A549 (cell line): ENCODE data around the gene SAP25. TPM values are rescaled to one million over a fixed set of nuclear protein-coding genes. Genes with fewer than 3 reads are reported as not detected.

ENCODE experiments used
- ATAC-seq, 2 experiments: fragments of 200-7000 bp in 1 of 2; fragments of >200 bp in 1 of 2; cut with Nextera tagmentation in 1 of 2; cut with Tn5 transposase in 1 of 2; 3 replicates each; pipeline versions ENCODE4 v1.8.0 to v1.9.1; 2018 to 2020; ENCODE audit warnings: mild to moderate bottlenecking in 1 of 2, moderate library complexity in 1 of 2
- CTCF ChIA-PET: fragments of 300-600 bp; sonication (Branson Sonifier 250); formaldehyde crosslinking; extraction: SDS; loops from one replicate; lab custom pipeline; 2021; ENCODE audit warnings: antibody characterized with exemption, inconsistent platforms; lab: Yijun Ruan, JAX
- POLR2A ChIA-PET: fragments of 350-600 bp; formaldehyde crosslinking; extraction: SDS; loops from one replicate; lab custom pipeline; 2021; ENCODE audit warnings: antibody characterized with exemption, inconsistent platforms; lab: Yijun Ruan, JAX
- DNase-seq, 2 experiments: peaks; one replicate each; pipeline versions ENCODE4 v3.0.0 to v3.0.0-alpha.2; 2011 to 2016; ENCODE audit warnings: low read depth in 1 of 2, low spot score in 1 of 2
- FAIRE-seq: peaks from 2 replicates; lab custom pipeline; 2011; peaks lifted over from hg19 to GRCh38; lab: Jason Lieb, UNC
- H3K27ac ChIP-seq, 2 experiments: fragments of >200 bp; sonication (Bioruptor Twin); formaldehyde crosslinking; 3 replicates each; pipeline ENCODE4 v1.5.1; 2016 to 2017
- H3K4me1 ChIP-seq: fragments of >200 bp; sonication (Bioruptor Twin); formaldehyde crosslinking; 3 replicates; pipeline ENCODE4 v1.6.1; 2016
- H3K4me2 ChIP-seq: fragments of >200 bp; sonication (Bioruptor Twin); formaldehyde crosslinking; 3 replicates; pipeline ENCODE4 v1.6.1; 2016
- H3K4me3 ChIP-seq: fragments of >200 bp; sonication (Bioruptor Twin); formaldehyde crosslinking; 3 replicates; pipeline ENCODE4 v1.5.1; 2016
- H3K9me3 ChIP-seq: fragments of >200 bp; sonication (Bioruptor Twin); formaldehyde crosslinking; 3 replicates; pipeline ENCODE4 v1.6.1; 2016
- CBX2 ChIP-seq: fragments of 200-600 bp; sonication (generic); IDR thresholded peaks from 2 replicates; pipeline ENCODE4 v1.6.1; 2016; ENCODE audit warnings: low read depth, mild to moderate bottlenecking, borderline replicate concordance
- CHD4 ChIP-seq: fragments of 200-600 bp; sonication (generic); IDR thresholded peaks from 2 replicates; pipeline ENCODE4 v1.6.1; 2016; ENCODE audit warnings: antibody characterized with exemption, mild to moderate bottlenecking, borderline replicate concordance
- ESRRA ChIP-seq: fragments of 150-350 bp; IDR thresholded peaks from 2 replicates; pipeline ENCODE4 v1.6.1; 2014; ENCODE audit warnings: mild to moderate bottlenecking, low read length, borderline replicate concordance
- HEYL ChIP-seq: fragments of 250-450 bp; sonication (Bioruptor Pico); IDR thresholded peaks from 2 replicates; pipeline ENCODE4 v1.8.0; 2021; ENCODE audit warnings: mild to moderate bottlenecking, moderate library complexity
- JUN ChIP-seq, 2 experiments: fragments of >200 bp; sonication (Bioruptor Twin); formaldehyde crosslinking; IDR thresholded peaks; 2 replicates in 1 of 2; 3 replicates in 1 of 2; pipeline ENCODE4 v1.6.1; 2016 to 2017
- KDM5A ChIP-seq: fragments of 200-600 bp; sonication (generic); IDR thresholded peaks from 2 replicates; pipeline ENCODE4 v1.6.1; 2016; ENCODE audit warnings: antibody characterized with exemption, mild to moderate bottlenecking
- MAZ ChIP-seq: fragments of 150-350 bp; IDR thresholded peaks from 2 replicates; pipeline ENCODE4 v1.6.1; 2014; ENCODE audit warnings: antibody characterized with exemption, low read depth, low read length, borderline replicate concordance
- NFE2L2 ChIP-seq: fragments of 150-350 bp; conservative IDR thresholded peaks from 2 replicates; pipeline ENCODE4 v1.6.1; 2014; ENCODE audit warnings: low read length
- POLR2A ChIP-seq: IDR thresholded peaks from 2 replicates; pipeline ENCODE4 v1.6.1; 2012; ENCODE audit warnings: mild to moderate bottlenecking, low read length
- RAD21 ChIP-seq, 2 experiments: fragments of >200 bp in 1 of 2; sonication (Bioruptor Twin) in 1 of 2; formaldehyde crosslinking in 1 of 2; IDR thresholded peaks in 1 of 2; conservative IDR thresholded peaks in 1 of 2; 2 replicates in 1 of 2; 3 replicates in 1 of 2; pipeline ENCODE4 v1.6.1; 2012 to 2018; ENCODE audit warnings: inconsistent platforms in 1 of 2
- RNF2 ChIP-seq: fragments of 200-600 bp; sonication (generic); IDR thresholded peaks from 2 replicates; pipeline ENCODE4 v1.6.1; 2016; ENCODE audit warnings: low read depth, mild to moderate bottlenecking, antibody characterized with exemption, moderate library complexity, borderline replicate concordance
- TFCP2L1 ChIP-seq: fragments of 250-450 bp; sonication (Bioruptor Pico); IDR thresholded peaks from 2 replicates; pipeline ENCODE4 v1.5.0; 2021; ENCODE audit warnings: mild to moderate bottlenecking
- TP53 ChIP-seq: fragments of 250-450 bp; sonication (Bioruptor Pico); IDR thresholded peaks from 2 replicates; pipeline ENCODE4 v1.5.0; 2021; ENCODE audit warnings: mild to moderate bottlenecking, moderate library complexity
- ZFP36 ChIP-seq: fragments of 450-650 bp; IDR thresholded peaks from 2 replicates; pipeline ENCODE4 v1.6.1; 2014; ENCODE audit warnings: borderline replicate concordance; ENCODE audit not compliant: partially characterized antibody
- WGBS: methylation state at CpG from one replicate; pipeline ENCODE4 v1.1.6; 2017; ENCODE audit errors: missing lambda C conversion rate; 5-methylcytosine and 5-hydroxymethylcytosine counted together
- polyA plus RNA-seq, 4 experiments: library from polyadenylated mRNA; depleted of rRNA in 3 of 4; stranded (reverse); fragments of >200 nt; fragmentation: RNase III in 1 of 4; extraction: RNeasy Plus Mini Kit Qiagen cat#74134 plus additional on column Dnase treatment in 1 of 4; gene quantifications; 2 replicates in 3 of 4; 3 replicates in 1 of 4; pipeline ENCODE4 v1.2.3, GENCODE V29; 2011 to 2017
- TF ChIP-seq, protein P1 (sequence below): IDR thresholded peaks from 2 replicates; pipeline ENCODE4 v1.6.1; 2012
- TF ChIP-seq, protein P2 (sequence below): fragments of 150-350 bp; IDR thresholded peaks from 2 replicates; pipeline ENCODE4 v1.6.1; 2014; ENCODE audit warnings: low read depth, mild to moderate bottlenecking, low read length
- TF ChIP-seq, protein P3 (sequence below): IDR thresholded peaks from 2 replicates; pipeline ENCODE4 v1.6.1; 2012

The SAP25 gene
- polyA plus RNA-seq, 2 of the 4 experiments (the other 2 are of a cell fraction), result 0.37 TPM; not detected in 1

DNA sequence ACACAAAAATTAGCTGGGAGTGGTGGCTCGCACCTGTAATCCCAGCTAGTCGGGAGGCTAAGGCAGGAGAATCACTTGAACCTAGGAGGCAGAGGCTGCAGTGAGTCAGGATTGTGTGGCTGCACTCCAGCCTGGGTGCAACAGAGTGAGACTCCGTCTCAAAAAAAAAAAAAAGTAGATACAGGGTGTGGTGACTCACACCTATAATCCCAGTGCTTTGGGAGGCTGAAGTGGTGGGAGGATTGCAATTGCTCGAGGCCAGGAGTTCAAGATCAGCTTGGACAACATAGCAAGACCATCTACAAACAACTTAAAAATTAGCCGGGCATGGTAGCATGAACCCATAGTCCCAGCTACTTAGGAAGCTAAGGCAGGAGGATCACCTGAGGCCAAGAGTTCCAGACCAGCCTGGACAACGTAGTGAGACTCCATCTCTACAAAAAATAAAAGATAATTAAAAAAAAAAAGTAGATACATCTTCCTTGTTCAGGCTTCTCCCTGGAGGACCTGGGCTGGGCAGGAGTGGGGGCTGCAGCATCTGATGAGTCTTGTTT, 40.7 kb upstream of the SAP25 start (continued):
- TF ChIP-seq ESRRA (no peak), POLR2A (no peak), CHD4 (no peak), CBX2 (no peak)
- TF ChIP-seq, protein P1, sequence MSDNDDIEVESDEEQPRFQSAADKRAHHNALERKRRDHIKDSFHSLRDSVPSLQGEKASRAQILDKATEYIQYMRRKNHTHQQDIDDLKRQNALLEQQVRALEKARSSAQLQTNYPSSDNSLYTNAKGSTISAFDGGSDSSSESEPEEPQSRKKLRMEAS, result no peak

DNA sequence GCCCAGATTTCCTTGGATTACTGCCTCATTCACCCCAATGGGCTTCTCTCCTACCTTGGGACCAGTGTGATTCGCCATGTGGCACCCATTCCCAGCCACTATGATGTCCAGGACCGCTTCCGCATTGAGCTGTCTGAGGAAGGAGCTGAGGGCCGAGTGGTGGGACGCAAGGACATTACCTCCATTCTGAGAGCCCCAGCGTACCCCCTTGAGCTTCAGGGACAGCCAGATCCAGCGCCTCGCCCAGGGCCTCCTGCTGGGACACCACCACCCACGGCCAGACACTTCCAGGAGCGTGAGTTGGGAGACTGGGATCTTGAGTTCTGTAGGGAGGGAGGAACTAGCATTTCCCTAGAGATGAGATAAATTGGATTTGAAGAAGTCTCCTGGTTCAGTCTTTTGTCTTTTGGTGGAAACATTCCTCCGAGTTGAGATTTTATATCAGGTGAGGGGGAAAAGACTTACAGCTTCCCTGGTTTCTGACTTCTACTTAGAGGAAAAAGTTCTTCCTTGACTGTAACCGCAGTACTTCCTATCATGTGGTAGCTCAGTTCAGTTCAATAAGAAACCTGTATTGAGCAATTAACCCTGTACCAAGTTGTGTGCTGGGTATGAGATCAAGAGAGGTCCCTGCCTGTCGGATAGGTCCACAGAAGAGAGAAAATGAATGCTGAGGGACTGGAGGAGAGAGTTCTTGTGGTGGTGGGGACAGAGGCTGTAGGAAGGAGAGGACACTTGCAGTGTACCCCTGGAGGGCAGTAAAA, 39.9 kb upstream of the SAP25 start:
- DNase-seq (no peak), ATAC-seq (no peak), FAIRE-seq (no peak)
- peak overlapping the region; percentile 96 for H3K4me2 ChIP-seq
- H3K27ac ChIP-seq, result peak overlapping the region in 1 of 2 experiments; percentile 90; a peak in 2 of 6 replicates
- WGBS, result 92% methylated on average over 13 of the region's 13 CpGs
- POLR2A ChIA-PET, result interaction anchor here (0.5 to 2.3 kb wide), 4 partner anchors 19 to 150 kb away, joined by 3 to 15 read pairs (median 5); partner anchors contain the start of genes FBXO24 and LRCH4
- H3K9me3 ChIP-seq, result no peaks in the 10 kb centered on the region
- H3K4me3 ChIP-seq, result no peak overlapping the region
- CTCF ChIA-PET, result interaction anchor here (1.2 to 8.8 kb wide), 11 partner anchors 9 to 239 kb away, joined by 3 to 69 read pairs (median 5); partner anchors contain the start of gene SLC12A9
- H3K4me1 ChIP-seq, result peaks cover 4% of the 10 kb centered on the region; the same call in 1 of the 3 replicates
- TF ChIP-seq CBX2 (no peak), RAD21 (conservative IDR thresholded peaks at IDR 0.05 in 1 of 2, IDR thresholded peaks at IDR 0.05 in 1 of 2) (no peak), HEYL (CRISPR knock-in tag) (no peak), NFE2L2 (no peak), KDM5A (no peak), TFCP2L1 (no peak)

DNA sequence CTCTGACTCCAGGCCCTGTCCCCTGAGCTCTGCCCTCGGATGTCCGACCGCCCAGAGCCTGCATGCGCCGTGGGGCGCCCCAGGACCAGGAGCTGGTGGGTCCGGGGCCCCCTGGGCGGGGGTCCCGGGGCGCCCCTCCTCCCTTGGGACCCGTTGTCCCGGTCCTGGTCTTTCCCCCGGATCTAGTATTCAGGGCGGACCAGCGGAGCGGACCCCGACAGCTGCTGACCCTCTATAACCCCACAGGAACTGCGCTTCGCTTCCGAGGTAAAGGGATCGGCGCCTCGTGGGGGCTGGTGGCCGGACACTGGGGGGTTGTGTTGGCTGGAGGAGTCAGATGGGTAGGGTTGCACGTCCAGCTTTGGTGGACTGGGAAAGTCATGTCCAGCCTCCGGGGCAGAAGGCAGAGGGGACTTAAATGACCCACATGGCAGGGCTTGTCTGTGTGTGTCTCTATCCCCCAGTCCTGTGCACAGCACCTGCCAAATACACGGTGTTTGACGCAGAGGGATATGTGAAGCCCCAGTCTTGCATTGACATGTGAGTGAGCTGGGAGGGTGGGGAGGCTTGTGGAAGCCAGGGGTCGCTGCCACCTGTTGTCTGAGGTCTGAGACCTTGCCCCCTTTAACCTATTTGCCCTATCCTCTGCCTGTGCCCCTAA, 39.2 kb upstream of the SAP25 start:
- Histone ChIP-seq H3K9me3 (no peaks in the 10 kb centered on the region), H3K4me3 (peak overlapping the region; percentile 67), H3K27ac (peak overlapping the region; percentile 83 to 90), H3K4me1 (peaks cover 4% of the 10 kb centered on the region; the same call in 1 of the 3 replicates), H3K4me2 (peak overlapping the region; percentile 96)
- ATAC-seq (peak in 1 of 2 experiments; percentile 29; a peak in 3 of 6 replicates), DNase-seq (no peak), FAIRE-seq (no peak)
- POLR2A ChIA-PET, result interaction anchor here (0.6 to 2.3 kb wide), 22 partner anchors 8 to 277 kb away, joined by 3 to 28 read pairs (median 4); partner anchors contain the start of genes FBXO24, GIGYF1, GNB2 and LRCH4
- CTCF ChIA-PET, result interaction anchor here (0.6 to 8.8 kb wide), 14 partner anchors 8 to 239 kb away, joined by 3 to 69 read pairs (median 5); partner anchors contain the start of genes POP7 and SLC12A9
- 29% methylated on average over 19 of the region's 29 CpGs for WGBS
- TF ChIP-seq CHD4 (no peak), RNF2 (0 out of 2 replicates have a peak, but pooled peaks have one; percentile 27), TP53 (CRISPR knock-in tag) (no peak), MAZ (no peak), ZFP36 (no peak), JUN (IDR thresholded peaks at IDR 0.05) (no peak)
- TF ChIP-seq, protein P2, sequence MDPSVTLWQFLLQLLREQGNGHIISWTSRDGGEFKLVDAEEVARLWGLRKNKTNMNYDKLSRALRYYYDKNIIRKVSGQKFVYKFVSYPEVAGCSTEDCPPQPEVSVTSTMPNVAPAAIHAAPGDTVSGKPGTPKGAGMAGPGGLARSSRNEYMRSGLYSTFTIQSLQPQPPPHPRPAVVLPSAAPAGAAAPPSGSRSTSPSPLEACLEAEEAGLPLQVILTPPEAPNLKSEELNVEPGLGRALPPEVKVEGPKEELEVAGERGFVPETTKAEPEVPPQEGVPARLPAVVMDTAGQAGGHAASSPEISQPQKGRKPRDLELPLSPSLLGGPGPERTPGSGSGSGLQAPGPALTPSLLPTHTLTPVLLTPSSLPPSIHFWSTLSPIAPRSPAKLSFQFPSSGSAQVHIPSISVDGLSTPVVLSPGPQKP, result no peak
- TF ChIP-seq, protein P3, sequence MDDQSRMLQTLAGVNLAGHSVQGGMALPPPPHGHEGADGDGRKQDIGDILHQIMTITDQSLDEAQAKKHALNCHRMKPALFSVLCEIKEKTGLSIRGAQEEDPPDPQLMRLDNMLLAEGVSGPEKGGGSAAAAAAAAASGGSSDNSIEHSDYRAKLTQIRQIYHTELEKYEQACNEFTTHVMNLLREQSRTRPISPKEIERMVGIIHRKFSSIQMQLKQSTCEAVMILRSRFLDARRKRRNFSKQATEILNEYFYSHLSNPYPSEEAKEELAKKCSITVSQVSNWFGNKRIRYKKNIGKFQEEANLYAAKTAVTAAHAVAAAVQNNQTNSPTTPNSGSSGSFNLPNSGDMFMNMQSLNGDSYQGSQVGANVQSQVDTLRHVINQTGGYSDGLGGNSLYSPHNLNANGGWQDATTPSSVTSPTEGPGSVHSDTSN, result no peak
